Epidermal melanocyte (primary cell): ENCODE results near the gene CDK12.
"Not testable (repeated sequence)": the region's sequence is repeated elsewhere in the genome, so short reads cannot be mapped to it uniquely, and the experiment has no call there.

Experiments used
- DNase-seq: peaks from one replicate; pipeline ENCODE4 v3.0.0; 2011; ENCODE audit warnings: low spot score; ENCODE audit not compliant: insufficient read length

CDK12 gene

GRCh38 chr17:39496921-39497320, 35.6 kb downstream of the CDK12 start:
- not testable (repeated sequence) for DNase-seq

GRCh38 chr17:39507511-39507910, 46.2 kb downstream of the CDK12 start:
- DNase-seq, result no peak

- DNase-seq, result no peak
These were observed 47.7 kb downstream of the CDK12 start for GRCh38 chr17:39508987-39509386.

GRCh38 chr17:39513309-39513708, 52.0 kb downstream of the CDK12 start:
- no peak for DNase-seq

GRCh38 chr17:39513915-39514314, 52.6 kb downstream of the CDK12 start:
- DNase-seq, result no peak

GRCh38 chr17:39517224-39517623, 55.9 kb downstream of the CDK12 start:
- no peak for DNase-seq

- DNase-seq, result no peak
These were observed 64.7 kb downstream of the CDK12 start for GRCh38 chr17:39525801-39526506.

GRCh38 chr17:39527220-39527813, 66.0 kb downstream of the CDK12 start:
- DNase-seq, result no peak

- no peak for DNase-seq
These were observed 68.2 kb downstream of the CDK12 start for GRCh38 chr17:39529455-39529854.

GRCh38 chr17:39530513-39530912, 69.2 kb downstream of the CDK12 start:
- DNase-seq, result no peak

GRCh38 chr17:39531252-39531651, 70.0 kb downstream of the CDK12 start:
- no peak for DNase-seq

GRCh38 chr17:39533891-39534290, 72.6 kb downstream of the CDK12 start:
- DNase-seq, result no peak

- DNase-seq, result no peak
These were observed 73.6 kb downstream of the CDK12 start for GRCh38 chr17:39534768-39535405.

GRCh38 chr17:39536468-39536867, 75.2 kb downstream of the CDK12 start:
- DNase-seq, result no peak

- not testable (repeated sequence) for DNase-seq
These were observed 76.1 kb downstream of the CDK12 start for GRCh38 chr17:39537364-39537763.

- DNase-seq, result no peak
These were observed 77.6 kb downstream of the CDK12 start for GRCh38 chr17:39538866-39539265.

GRCh38 chr17:39540611-39541010, 79.3 kb downstream of the CDK12 start:
- no peak for DNase-seq

GRCh38 chr17:39541652-39542051, 80.4 kb downstream of the CDK12 start:
- no peak for DNase-seq

GRCh38 chr17:39543176-39543575, 81.9 kb downstream of the CDK12 start:
- DNase-seq, result no peak

- DNase-seq, result no peak
These were observed 82.4 kb downstream of the CDK12 start for GRCh38 chr17:39543664-39544063.

GRCh38 chr17:39544361-39544760, 83.1 kb downstream of the CDK12 start:
- DNase-seq, result not testable (repeated sequence)

- DNase-seq, result peak; percentile 65
These were observed 86.6 kb downstream of the CDK12 start for GRCh38 chr17:39547713-39548478.
